Muscle layer of duodenum (tissue), 2 donors: ENCODE data around the gene ZNF763.
"Not testable (repeated sequence)": the region's sequence is repeated elsewhere in the genome, so short reads cannot be mapped to it uniquely, and the experiment has no call there.

Experiments used
- H3K27ac ChIP-seq: one replicate; pipeline ENCODE4 v1.7.0; 2013; ENCODE audit warnings: mild to moderate bottlenecking, low read length
- H3K27me3 ChIP-seq: one replicate; pipeline ENCODE4 v1.7.0; 2013; ENCODE audit warnings: low read depth, mild to moderate bottlenecking, control low read depth, low read length
- H3K36me3 ChIP-seq, 2 donors: one replicate each; pipeline ENCODE4 v1.7.0; 2013; ENCODE audit warnings: low read length in 2 of 2, control low read depth in 1 of 2, mild to moderate bottlenecking in 1 of 2; ENCODE audit not compliant: insufficient read depth in 2 of 2, control insufficient read depth in 1 of 2
- H3K4me1 ChIP-seq, 2 donors: one replicate each; pipeline ENCODE4 v1.7.0; 2013; ENCODE audit warnings: low read length in 2 of 2, mild to moderate bottlenecking in 2 of 2, control low read depth in 1 of 2, moderate library complexity in 1 of 2; ENCODE audit not compliant: insufficient read depth in 2 of 2, control insufficient read depth in 1 of 2
- H3K4me3 ChIP-seq, 2 donors: one replicate each; pipeline ENCODE4 v1.7.0; 2013; ENCODE audit warnings: low read length in 2 of 2, low read depth in 1 of 2, mild to moderate bottlenecking in 1 of 2
- H3K9me3 ChIP-seq, 2 donors: one replicate each; pipeline ENCODE4 v1.7.0; 2013; ENCODE audit warnings: low read length in 2 of 2, control low read depth in 1 of 2, mild to moderate bottlenecking in 1 of 2; ENCODE audit not compliant: control insufficient read depth in 1 of 2
- donor health status: healthy.

The ZNF763 gene

GRCh38 chr19:11942008-11942842, 22.6 kb upstream of the ZNF763 start:
- no peaks in the 10 kb centered on the region for H3K4me1 ChIP-seq
- no peaks in the 10 kb centered on the region for H3K27me3 ChIP-seq
- H3K27ac ChIP-seq = no peak overlapping the region
- H3K4me3 ChIP-seq = peak overlapping the region in 1 of 2 donors; percentile 45
- peaks cover 46 to 55% of the 10 kb centered on the region in 2 donors for H3K9me3 ChIP-seq
- peaks cover 11 to 59% of the 10 kb centered on the region in 2 donors for H3K36me3 ChIP-seq

- H3K27ac ChIP-seq = no peak overlapping the region
- peaks cover 17 to 61% of the 10 kb centered on the region in 2 donors for H3K36me3 ChIP-seq
- peaks cover 51 to 60% of the 10 kb centered on the region in 2 donors for H3K9me3 ChIP-seq
- no peaks in the 10 kb centered on the region for H3K27me3 ChIP-seq
- H3K4me3 ChIP-seq = peak overlapping the region in 1 of 2 donors; percentile 45
- no peaks in the 10 kb centered on the region for H3K4me1 ChIP-seq
Observed at GRCh38 chr19:11942843-11943108, 22.1 kb upstream of the ZNF763 start.

GRCh38 chr19:11944656-11945055, 20.2 kb upstream of the ZNF763 start:
- peak overlapping the region; percentile 5 to 58 for H3K4me3 ChIP-seq
- no peaks in the 10 kb centered on the region for H3K4me1 ChIP-seq
- peaks cover 35 to 79% of the 10 kb centered on the region in 2 donors for H3K36me3 ChIP-seq
- no peak overlapping the region for H3K27ac ChIP-seq
- H3K27me3 ChIP-seq = no peaks in the 10 kb centered on the region
- peaks cover 70 to 79% of the 10 kb centered on the region in 2 donors for H3K9me3 ChIP-seq

- H3K36me3 ChIP-seq = peaks cover 34 to 78% of the 10 kb centered on the region in 2 donors
- peak overlapping the region; percentile 16 to 58 for H3K4me3 ChIP-seq
- no peaks in the 10 kb centered on the region for H3K4me1 ChIP-seq
- no peak overlapping the region for H3K27ac ChIP-seq
- no peaks in the 10 kb centered on the region for H3K27me3 ChIP-seq
- peaks cover 61 to 92% of the 10 kb centered on the region in 2 donors for H3K9me3 ChIP-seq
Observed at GRCh38 chr19:11948646-11949045, 16.2 kb upstream of the ZNF763 start.

- Histone ChIP-seq H3K27ac (no peak overlapping the region), H3K36me3 (peaks cover 34 to 73% of the 10 kb centered on the region in 2 donors), H3K9me3 (peaks cover 58 to 89% of the 10 kb centered on the region in 2 donors), H3K27me3 (no peaks in the 10 kb centered on the region), H3K4me1 (no peaks in the 10 kb centered on the region), H3K4me3 (peak overlapping the region; percentile 16 to 58)
Observed at GRCh38 chr19:11949201-11949600, 15.6 kb upstream of the ZNF763 start.

GRCh38 chr19:11949614-11950080, 15.2 kb upstream of the ZNF763 start:
- not testable (repeated sequence) for H3K27ac ChIP-seq, H3K4me1 ChIP-seq, H3K27me3 ChIP-seq
- Histone ChIP-seq H3K36me3 (peaks cover 34 to 68% of the 10 kb centered on the region in 2 donors), H3K9me3 (peaks cover 54 to 88% of the 10 kb centered on the region in 2 donors), H3K4me3 (peak overlapping the region; percentile 2 to 58)

GRCh38 chr19:11950312-11950711, 14.5 kb upstream of the ZNF763 start:
- no peak overlapping the region for H3K27ac ChIP-seq
- no peaks in the 10 kb centered on the region for H3K27me3 ChIP-seq
- peaks cover 34 to 62% of the 10 kb centered on the region in 2 donors for H3K36me3 ChIP-seq
- peaks cover 47 to 83% of the 10 kb centered on the region in 2 donors for H3K9me3 ChIP-seq
- no peaks in the 10 kb centered on the region for H3K4me1 ChIP-seq
- H3K4me3 ChIP-seq = peak overlapping the region; percentile 2 to 58

- peak overlapping the region in 1 of 2 donors; percentile 83 for H3K4me3 ChIP-seq
- peaks cover 7 to 15% of the 10 kb centered on the region in 2 donors for H3K4me1 ChIP-seq
- no peak overlapping the region for H3K27ac ChIP-seq
- no peaks in the 10 kb centered on the region for H3K36me3 ChIP-seq
- H3K9me3 ChIP-seq = no peaks in the 10 kb centered on the region
- H3K27me3 ChIP-seq = no peaks in the 10 kb centered on the region
Observed at GRCh38 chr19:11963566-11964355, 1.1 kb upstream of the ZNF763 start.

GRCh38 chr19:11964496-11964857, 363 bp upstream of the ZNF763 start:
- H3K27ac ChIP-seq = peak overlapping the region; percentile 76
- no peaks in the 10 kb centered on the region for H3K27me3 ChIP-seq
- H3K4me1 ChIP-seq = peaks cover 7 to 15% of the 10 kb centered on the region in 2 donors
- H3K4me3 ChIP-seq = peak overlapping the region; percentile 75 to 83
- no peaks in the 10 kb centered on the region for H3K36me3 ChIP-seq
- no peaks in the 10 kb centered on the region for H3K9me3 ChIP-seq

GRCh38 chr19:11970174-11970573, 5.3 kb downstream of the ZNF763 start:
- Histone ChIP-seq H3K27ac (no peak overlapping the region), H3K4me3 (no peak overlapping the region), H3K9me3 (no peaks in the 10 kb centered on the region), H3K27me3 (no peaks in the 10 kb centered on the region), H3K4me1 (peaks cover 0 to 5% of the 10 kb centered on the region in 2 donors), H3K36me3 (no peaks in the 10 kb centered on the region)

- Histone ChIP-seq H3K4me3 (no peak overlapping the region), H3K4me1 (no peaks in the 10 kb centered on the region), H3K27ac (no peak overlapping the region), H3K27me3 (no peaks in the 10 kb centered on the region), H3K9me3 (no peaks in the 10 kb centered on the region), H3K36me3 (no peaks in the 10 kb centered on the region)
Observed at GRCh38 chr19:11971041-11971440, 6.2 kb downstream of the ZNF763 start.
